Measurements from ENCODE around the gene GPX7. TPM values are rescaled to one million over a fixed set of nuclear protein-coding genes. Genes with fewer than 3 reads are reported as not detected.

Gene GPX7
- total RNA-seq, 1 experiment from 2014 or later: not detected

DNA sequence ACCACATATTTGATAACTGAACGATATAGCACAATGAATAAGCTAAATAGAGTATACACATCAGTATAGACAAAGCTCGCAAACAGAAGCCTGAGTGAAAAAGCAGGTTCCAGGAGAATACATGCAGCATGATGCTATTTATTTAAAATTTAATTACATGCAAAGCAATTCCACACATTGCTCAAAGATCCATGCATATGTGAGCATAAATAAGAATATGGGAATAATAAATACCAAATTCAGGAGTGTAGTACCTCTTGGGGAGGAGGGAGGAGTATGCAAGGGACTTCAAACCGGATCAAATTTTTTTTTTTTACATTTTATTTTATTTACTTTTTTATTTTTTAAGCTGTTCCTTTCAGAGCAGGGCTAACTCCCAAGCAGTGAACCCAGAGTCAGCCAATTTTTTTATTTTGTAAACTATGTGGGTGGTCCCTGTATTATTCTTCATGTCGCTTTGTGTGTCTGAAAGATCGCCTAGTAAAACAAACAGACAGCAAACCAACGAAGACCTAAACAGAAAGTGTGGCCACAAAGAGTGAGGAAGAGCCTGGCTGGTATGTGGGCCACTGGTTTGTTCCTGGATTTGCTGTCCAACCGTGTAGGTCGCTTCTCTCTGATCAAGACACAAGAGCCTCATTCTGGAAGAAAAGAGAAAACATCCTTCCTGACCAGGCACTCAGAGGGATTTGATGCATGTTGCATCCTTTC is 26.6 kb downstream of the GPX7 start:
- H3K36me3 ChIP-seq (ENCODE audit: low read depth): no peaks in the 10 kb centered on the region
- no peak overlapping the region for H3K4me3 ChIP-seq
- H3K9me2 ChIP-seq (ENCODE audit: insufficient read depth): no peaks in the 10 kb centered on the region
- ChIA-PET POLR2A (ENCODE audit: unreplicated experiment) (no interaction called here), CTCF (interaction anchor here (0.6 to 0.7 kb wide), 2 partner anchors 111 to 114 kb away, joined by 3 read pairs; no protein-coding TSS in a partner anchor)
- no peak for TF ChIP-seq CTCF (conservative IDR thresholded peaks at IDR 0.05)
- no peak for TF ChIP-seq EZH2 (IDR thresholded peaks at IDR 0.05; ENCODE audit: low read depth)
- no peaks in the 10 kb centered on the region for H3K9me3 ChIP-seq (ENCODE audit: insufficient read depth, low read depth)
- H3K4me1 ChIP-seq (replicated peaks; ENCODE audit: insufficient read depth): no peaks in the 10 kb centered on the region
- peaks cover 8% of the 10 kb centered on the region; the same call in 1 of the 2 replicates for H3F3A ChIP-seq (ENCODE audit: insufficient read depth, low read depth)
- intact Hi-C loops (cut with micrococcal nuclease; ENCODE audit: unreplicated experiment): no loop called here
- H4K20me1 ChIP-seq (ENCODE audit: insufficient read depth): no peaks in the 10 kb centered on the region
- no TSS peak for BruUV-seq (replicated peaks)
- no peak overlapping the region for H3K4me2 ChIP-seq
- H3K27ac ChIP-seq: no peak overlapping the region
- H3K79me2 ChIP-seq (ENCODE audit: low read depth): no peaks in the 10 kb centered on the region
- no peaks in the 10 kb centered on the region for H3K27me3 ChIP-seq (ENCODE audit: insufficient read depth, low read depth)
- DNase-seq: no peak
- no peak overlapping the region for H2AFZ ChIP-seq

- Histone ChIP-seq H2AFZ (no peak overlapping the region), H3K9me2 (ENCODE audit: insufficient read depth) (no peaks in the 10 kb centered on the region), H3K4me3 (no peak overlapping the region), H3F3A (ENCODE audit: insufficient read depth, low read depth) (peaks cover 8% of the 10 kb centered on the region; the same call in 1 of the 2 replicates), H4K20me1 (ENCODE audit: insufficient read depth) (no peaks in the 10 kb centered on the region), H3K79me2 (ENCODE audit: low read depth) (no peaks in the 10 kb centered on the region), H3K27ac (no peak overlapping the region), H3K36me3 (ENCODE audit: low read depth) (no peaks in the 10 kb centered on the region), H3K27me3 (ENCODE audit: insufficient read depth, low read depth) (no peaks in the 10 kb centered on the region), H3K9me3 (ENCODE audit: insufficient read depth, low read depth) (no peaks in the 10 kb centered on the region), H3K4me1 (replicated peaks; ENCODE audit: insufficient read depth) (no peaks in the 10 kb centered on the region), H3K4me2 (no peak overlapping the region)
- ChIA-PET CTCF (interaction anchor here (0.6 to 0.7 kb wide), 2 partner anchors 112 to 114 kb away, joined by 3 read pairs; no protein-coding TSS in a partner anchor), POLR2A (ENCODE audit: unreplicated experiment) (interaction anchor here (0.8 kb wide), 1 partner anchor 29 kb away, joined by 4 read pairs; no protein-coding TSS in a partner anchor)
- DNase-seq: peak in 1 of 2 experiments; percentile 13
- BruUV-seq (replicated peaks): no TSS peak
- TF ChIP-seq CTCF (conservative IDR thresholded peaks at IDR 0.05) (no peak), EZH2 (IDR thresholded peaks at IDR 0.05; ENCODE audit: low read depth) (no peak)
- intact Hi-C loops (cut with micrococcal nuclease; ENCODE audit: unreplicated experiment): no loop called here
Measured at GRCh38 chr1:52629325-52629643, 27.1 kb downstream of the GPX7 start.

DNA sequence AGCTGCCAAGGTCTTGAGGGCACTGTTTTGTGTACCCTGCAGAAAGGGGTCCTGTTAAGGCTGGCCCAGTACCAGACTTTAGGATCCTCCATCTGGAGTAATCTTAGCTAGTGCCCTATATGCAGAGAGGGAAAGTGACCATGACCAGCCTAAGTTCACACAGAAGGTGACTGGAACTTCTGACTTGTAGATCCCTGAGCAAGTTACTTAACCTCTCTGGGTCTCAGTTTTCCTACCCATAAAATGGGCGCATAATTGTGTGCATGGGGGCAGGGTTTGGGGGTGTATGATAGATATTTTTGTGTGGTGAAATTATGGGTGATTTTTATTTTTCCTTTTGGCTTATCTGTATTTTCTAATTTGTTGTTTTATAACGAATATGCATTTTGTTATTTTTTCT is 27.5 kb downstream of the GPX7 start:
- Histone ChIP-seq H3K4me2 (no peak overlapping the region), H3K36me3 (ENCODE audit: low read depth) (no peaks in the 10 kb centered on the region), H3K27me3 (ENCODE audit: insufficient read depth, low read depth) (no peaks in the 10 kb centered on the region), H3K9me3 (ENCODE audit: insufficient read depth, low read depth) (no peaks in the 10 kb centered on the region), H4K20me1 (ENCODE audit: insufficient read depth) (no peaks in the 10 kb centered on the region), H3K4me3 (no peak overlapping the region), H3K4me1 (replicated peaks; ENCODE audit: insufficient read depth) (no peaks in the 10 kb centered on the region), H2AFZ (no peak overlapping the region), H3F3A (ENCODE audit: insufficient read depth, low read depth) (peaks cover 8% of the 10 kb centered on the region; the same call in 1 of the 2 replicates), H3K27ac (no peak overlapping the region), H3K79me2 (ENCODE audit: low read depth) (no peaks in the 10 kb centered on the region), H3K9me2 (ENCODE audit: insufficient read depth) (no peaks in the 10 kb centered on the region)
- ChIA-PET POLR2A (ENCODE audit: unreplicated experiment) (interaction anchor here (0.7 to 0.8 kb wide), 2 partner anchors 29 to 178 kb away, joined by 3 to 4 read pairs; no protein-coding TSS in a partner anchor), CTCF (interaction anchor here (0.5 kb wide), 1 partner anchor 583 kb away, joined by 3 read pairs; no protein-coding TSS in a partner anchor)
- BruUV-seq (replicated peaks): no TSS peak
- TF ChIP-seq CTCF (conservative IDR thresholded peaks at IDR 0.05) (no peak), EZH2 (IDR thresholded peaks at IDR 0.05; ENCODE audit: low read depth) (no peak)
- no peak for DNase-seq
- intact Hi-C loops (cut with micrococcal nuclease; ENCODE audit: unreplicated experiment): loop anchor here (5.0 kb wide), 1 partner anchor 57 kb away; no protein-coding TSS in a partner anchor
